Measurements from ENCODE around the gene TEX26. TPM values are rescaled to one million over a fixed set of nuclear protein-coding genes. Genes with fewer than 3 reads are reported as not detected.
A peak's percentile ranks its signal among the peaks of the same experiment; 100 is the strongest.
"Not testable (repeated sequence)": the region's sequence is repeated elsewhere in the genome, so short reads cannot be mapped to it uniquely, and the experiment has no call there.

The TEX26 gene
- total and polyA plus RNA-seq, 8 donors: 0.17 to 0.42 (median 0.34) TPM; not detected in 4

DNA sequence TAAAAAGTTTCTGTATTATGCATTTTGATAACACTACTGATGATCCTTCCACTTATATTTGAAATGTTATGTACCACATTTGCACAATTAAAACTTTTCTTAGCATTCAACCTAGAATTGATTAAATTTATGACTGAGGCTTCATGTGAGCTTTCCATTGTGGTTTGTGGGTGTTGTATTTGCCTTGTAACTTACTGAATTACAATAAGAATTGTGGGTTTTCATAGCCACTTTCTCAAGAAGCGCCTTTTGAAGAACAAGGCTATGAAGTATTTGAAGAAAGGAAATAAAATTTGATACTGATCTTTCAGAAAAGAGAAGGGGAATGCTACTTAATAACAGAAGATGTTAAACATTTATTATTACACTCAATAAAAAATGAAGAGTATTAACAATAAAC is 7.0 kb upstream of the TEX26 start:
- Histone ChIP-seq H3K36me3 (no peaks in the 10 kb centered on the region), H3K27me3 (peaks cover 0 to 2% (median 0%) of the 10 kb centered on the region in 4 donors), H3K27ac (no peak overlapping the region), H3K9me3 (no peaks in the 10 kb centered on the region), H3K4me3 (no peak overlapping the region), H3K4me1 (no peaks in the 10 kb centered on the region)
- ATAC-seq (no peak), FAIRE-seq (no peak), DNase-seq (no peak)
- WGBS, 2 donors: 82 to 87% methylated on average over 1 of the region's 1 CpG
- TF ChIP-seq, protein P1, sequence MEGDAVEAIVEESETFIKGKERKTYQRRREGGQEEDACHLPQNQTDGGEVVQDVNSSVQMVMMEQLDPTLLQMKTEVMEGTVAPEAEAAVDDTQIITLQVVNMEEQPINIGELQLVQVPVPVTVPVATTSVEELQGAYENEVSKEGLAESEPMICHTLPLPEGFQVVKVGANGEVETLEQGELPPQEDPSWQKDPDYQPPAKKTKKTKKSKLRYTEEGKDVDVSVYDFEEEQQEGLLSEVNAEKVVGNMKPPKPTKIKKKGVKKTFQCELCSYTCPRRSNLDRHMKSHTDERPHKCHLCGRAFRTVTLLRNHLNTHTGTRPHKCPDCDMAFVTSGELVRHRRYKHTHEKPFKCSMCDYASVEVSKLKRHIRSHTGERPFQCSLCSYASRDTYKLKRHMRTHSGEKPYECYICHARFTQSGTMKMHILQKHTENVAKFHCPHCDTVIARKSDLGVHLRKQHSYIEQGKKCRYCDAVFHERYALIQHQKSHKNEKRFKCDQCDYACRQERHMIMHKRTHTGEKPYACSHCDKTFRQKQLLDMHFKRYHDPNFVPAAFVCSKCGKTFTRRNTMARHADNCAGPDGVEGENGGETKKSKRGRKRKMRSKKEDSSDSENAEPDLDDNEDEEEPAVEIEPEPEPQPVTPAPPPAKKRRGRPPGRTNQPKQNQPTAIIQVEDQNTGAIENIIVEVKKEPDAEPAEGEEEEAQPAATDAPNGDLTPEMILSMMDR (IDR thresholded peaks at IDR 0.05): no peak
- intact Hi-C loops (cut with DNase I): no loop called here

DNA sequence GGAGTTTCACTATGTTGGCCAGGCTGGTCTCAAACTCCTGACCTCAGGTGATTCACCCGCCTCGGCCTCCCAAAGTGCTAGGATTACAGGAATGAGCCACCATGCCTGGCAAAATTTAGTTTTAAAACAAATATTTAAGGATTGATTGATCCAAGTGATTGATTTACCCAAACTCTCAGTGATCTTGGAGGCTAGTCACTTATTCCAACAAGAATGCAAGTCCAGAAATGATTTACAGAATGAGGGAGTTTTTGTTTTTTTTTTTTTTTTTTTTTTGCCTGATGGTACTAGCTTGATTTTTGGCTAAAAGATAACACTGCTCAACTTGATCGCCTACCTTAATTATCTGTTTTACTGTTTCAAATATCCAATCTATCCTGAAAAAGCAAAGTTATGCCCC is 5.7 kb upstream of the TEX26 start:
- ATAC-seq: peak in 1 of 4 donors; percentile 56
- TF ChIP-seq, protein P1 (IDR thresholded peaks at IDR 0.05): no peak
- H3K9me3 ChIP-seq: no peaks in the 10 kb centered on the region
- DNase-seq: no peak
- no peak overlapping the region for H3K4me3 ChIP-seq
- peaks cover 0 to 2% (median 0%) of the 10 kb centered on the region in 4 donors for H3K27me3 ChIP-seq
- WGBS, 2 donors: 49 to 59% methylated on average over 3 of the region's 3 CpGs
- intact Hi-C loops (cut with DNase I): no loop called here
- peak overlapping the region in 2 of 4 donors; percentile 8 to 9 for H3K27ac ChIP-seq
- no peaks in the 10 kb centered on the region for H3K4me1 ChIP-seq
- FAIRE-seq: no peak
- no peaks in the 10 kb centered on the region for H3K36me3 ChIP-seq

DNA sequence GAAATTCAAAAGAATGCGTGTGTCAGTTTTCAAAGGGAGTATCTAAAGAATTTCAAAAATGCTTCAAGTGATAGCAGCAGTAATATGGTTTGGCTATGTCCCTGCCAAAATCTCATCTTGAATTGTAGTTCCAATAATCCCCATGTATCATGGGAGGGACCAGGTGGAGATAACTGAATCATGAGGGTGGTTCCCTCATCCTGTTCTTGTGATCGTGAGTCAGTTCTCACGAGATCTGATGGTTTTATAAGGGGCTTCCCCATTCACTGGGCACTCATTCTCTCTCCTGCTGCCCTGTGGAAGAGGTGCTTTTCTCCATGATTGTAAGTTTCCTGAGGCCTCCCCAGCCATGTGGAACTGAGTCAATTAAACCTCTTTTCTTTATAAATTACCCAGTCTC is 5.3 kb upstream of the TEX26 start:
- H3K4me1 ChIP-seq; H3K27ac ChIP-seq; FAIRE-seq; H3K36me3 ChIP-seq; DNase-seq; H3K27me3 ChIP-seq; H3K4me3 ChIP-seq; intact Hi-C loops (cut with DNase I); H3K9me3 ChIP-seq: not testable (repeated sequence)
- 53% methylated on average over 3 of the region's 3 CpGs for WGBS, 2 donors
- ATAC-seq: peak in 2 of 4 donors; percentile 23 to 47

DNA sequence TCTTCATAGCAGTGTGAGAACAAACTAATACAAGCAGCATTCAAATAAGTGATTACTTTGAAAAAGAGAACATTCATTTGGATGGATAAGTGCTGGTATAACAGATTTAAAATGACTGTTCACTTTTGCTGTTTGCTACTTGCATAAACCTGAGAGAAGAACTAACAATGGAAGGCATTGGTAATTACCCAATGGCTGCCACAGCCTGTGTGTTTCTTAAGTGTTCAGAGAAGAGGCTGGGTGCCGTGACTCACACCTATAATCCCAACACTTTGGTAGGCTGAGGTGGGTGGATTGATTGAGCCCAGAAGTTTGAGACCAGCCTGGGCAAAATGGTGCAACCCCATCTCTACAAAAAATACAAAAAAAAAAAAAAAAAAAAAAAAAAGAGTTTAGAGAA is 4.9 kb upstream of the TEX26 start:
- intact Hi-C loops (cut with DNase I): no loop called here
- Histone ChIP-seq H3K9me3 (no peaks in the 10 kb centered on the region), H3K27me3 (peaks cover 0 to 2% (median 0%) of the 10 kb centered on the region in 4 donors), H3K4me3 (no peak overlapping the region), H3K36me3 (no peaks in the 10 kb centered on the region), H3K27ac (no peak overlapping the region), H3K4me1 (no peaks in the 10 kb centered on the region)
- DNase-seq (no peak), FAIRE-seq (no peak), ATAC-seq (no peak)
- TF ChIP-seq, protein P1 (IDR thresholded peaks at IDR 0.05): no peak
- WGBS, 2 donors: 86 to 93% methylated on average over 1 of the region's 1 CpG

DNA sequence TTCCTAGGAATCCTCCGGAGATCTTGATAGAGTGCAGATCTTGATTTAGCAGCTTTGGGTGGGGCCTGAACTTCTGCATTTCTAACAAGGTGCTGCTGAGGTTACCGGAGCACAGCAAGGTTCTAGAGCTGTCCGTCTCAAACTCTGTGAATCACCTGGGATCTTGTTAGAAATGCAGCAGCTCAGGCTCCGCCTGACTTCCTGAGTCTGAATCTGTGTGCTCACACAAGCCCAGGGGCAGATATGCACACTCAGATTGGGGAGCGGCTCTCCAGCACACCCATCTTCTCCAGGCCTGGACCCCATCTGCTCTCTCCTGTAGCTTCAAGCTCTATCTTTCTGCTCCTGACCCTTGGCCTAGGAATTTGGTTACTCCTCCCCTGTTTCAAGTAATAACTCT is 3.5 kb upstream of the TEX26 start:
- intact Hi-C loops (cut with DNase I): no loop called here
- FAIRE-seq (no peak), ATAC-seq (no peak), DNase-seq (no peak)
- Histone ChIP-seq H3K27ac (no peak overlapping the region), H3K4me3 (no peak overlapping the region), H3K27me3 (peaks cover 0 to 2% (median 0%) of the 10 kb centered on the region in 4 donors), H3K9me3 (no peaks in the 10 kb centered on the region), H3K36me3 (no peaks in the 10 kb centered on the region), H3K4me1 (no peaks in the 10 kb centered on the region)
- 52 to 61% methylated on average over 5 of the region's 5 CpGs for WGBS, 2 donors
- TF ChIP-seq, protein P1 (IDR thresholded peaks at IDR 0.05): no peak

DNA sequence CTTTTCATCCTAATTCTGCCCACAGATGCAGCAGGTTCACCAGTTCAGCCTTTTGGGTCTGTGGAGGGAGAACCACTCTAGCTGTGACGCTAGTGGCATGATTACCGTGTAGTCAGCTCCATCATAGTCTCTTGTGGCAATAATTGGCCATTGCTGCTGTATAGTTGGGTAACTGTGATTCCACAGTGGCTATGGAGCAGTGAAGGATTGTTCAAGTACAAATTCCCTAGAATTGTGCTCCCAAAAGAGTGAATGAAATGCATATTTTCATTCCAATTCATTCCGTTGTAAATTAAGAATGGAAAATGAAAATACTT is 856 bp downstream of the TEX26 start:
- Histone ChIP-seq H3K36me3 (no peaks in the 10 kb centered on the region), H3K27me3 (peaks cover 0 to 2% (median 0%) of the 10 kb centered on the region in 4 donors), H3K4me3 (no peak overlapping the region), H3K9me3 (no peaks in the 10 kb centered on the region), H3K4me1 (no peaks in the 10 kb centered on the region), H3K27ac (no peak overlapping the region)
- 52 to 58% methylated on average over 3 of the region's 3 CpGs for WGBS, 2 donors
- intact Hi-C loops (cut with DNase I): no loop called here
- TF ChIP-seq, protein P1 (IDR thresholded peaks at IDR 0.05): no peak
- FAIRE-seq: no peak
- DNase-seq: no peak
- ATAC-seq: peak in 1 of 4 donors; percentile 26
